ENCODE results near the gene INPP5A. TPM values are rescaled to one million over a fixed set of nuclear protein-coding genes. Genes with fewer than 3 reads are reported as not detected.

INPP5A gene
- total RNA-seq, 1 donor from 2014 or later = 36.4 TPM

GRCh38 chr10:132523561-132524442 is 13.8 kb upstream of the INPP5A start:
- Mint-ChIP-seq H3K27ac (ENCODE audit: unreplicated experiment) (no peak overlapping the region), H3K36me3 (ENCODE audit: unreplicated experiment) (peaks cover 2% of the 10 kb centered on the region), H3K27me3 (ENCODE audit: unreplicated experiment) (no peaks in the 10 kb centered on the region), H3K4me3 (ENCODE audit: unreplicated experiment) (no peak overlapping the region), H3K4me1 (ENCODE audit: unreplicated experiment) (peaks cover 31% of the 10 kb centered on the region), H3K9me3 (ENCODE audit: unreplicated experiment) (no peaks in the 10 kb centered on the region)
- TF ChIP-seq CTCF (IDR thresholded peaks at IDR 0.05) = no peak
- no peak for DNase-seq (ENCODE audit: extremely low spot score, unreplicated experiment)

GRCh38 chr10:132524443-132525285 is 12.9 kb upstream of the INPP5A start:
- no peak for DNase-seq (ENCODE audit: extremely low spot score, unreplicated experiment)
- Mint-ChIP-seq H3K9me3 (ENCODE audit: unreplicated experiment) (no peaks in the 10 kb centered on the region), H3K36me3 (ENCODE audit: unreplicated experiment) (peaks cover 2% of the 10 kb centered on the region), H3K4me3 (ENCODE audit: unreplicated experiment) (no peak overlapping the region), H3K27me3 (ENCODE audit: unreplicated experiment) (no peaks in the 10 kb centered on the region), H3K27ac (ENCODE audit: unreplicated experiment) (no peak overlapping the region), H3K4me1 (ENCODE audit: unreplicated experiment) (peaks cover 23% of the 10 kb centered on the region)
- TF ChIP-seq CTCF (IDR thresholded peaks at IDR 0.05) = no peak

- no peak for TF ChIP-seq CTCF (IDR thresholded peaks at IDR 0.05)
- Mint-ChIP-seq H3K27ac (ENCODE audit: unreplicated experiment) (peak overlapping the region; percentile 18), H3K36me3 (ENCODE audit: unreplicated experiment) (peaks cover 10% of the 10 kb centered on the region), H3K27me3 (ENCODE audit: unreplicated experiment) (no peaks in the 10 kb centered on the region), H3K4me1 (ENCODE audit: unreplicated experiment) (peaks cover 13% of the 10 kb centered on the region), H3K4me3 (ENCODE audit: unreplicated experiment) (no peak overlapping the region), H3K9me3 (ENCODE audit: unreplicated experiment) (peaks cover 9% of the 10 kb centered on the region)
- no peak for DNase-seq (ENCODE audit: extremely low spot score, unreplicated experiment)
These were observed 10.9 kb upstream of the INPP5A start for GRCh38 chr10:132526676-132527075.

- TF ChIP-seq CTCF (IDR thresholded peaks at IDR 0.05) = no peak
- Mint-ChIP-seq H3K27ac (ENCODE audit: unreplicated experiment) (no peak overlapping the region), H3K27me3 (ENCODE audit: unreplicated experiment) (no peaks in the 10 kb centered on the region), H3K36me3 (ENCODE audit: unreplicated experiment) (peaks cover 11% of the 10 kb centered on the region), H3K4me3 (ENCODE audit: unreplicated experiment) (no peak overlapping the region), H3K4me1 (ENCODE audit: unreplicated experiment) (peaks cover 15% of the 10 kb centered on the region), H3K9me3 (ENCODE audit: unreplicated experiment) (peaks cover 10% of the 10 kb centered on the region)
- no peak for DNase-seq (ENCODE audit: extremely low spot score, unreplicated experiment)
These were observed 10.1 kb upstream of the INPP5A start for GRCh38 chr10:132527339-132528063.

Measured in osteocyte (in vitro differentiated cells).